Activated CD4-positive, alpha-beta T cell treated with anti-CD3 and anti-CD28 coated beads for 36 hours (primary cell): Measurements from ENCODE around the gene POLE. TPM values are rescaled to one million over a fixed set of nuclear protein-coding genes. Genes with fewer than 3 reads are reported as not detected.
"Not testable (repeated sequence)": the region's sequence is repeated elsewhere in the genome, so short reads cannot be mapped to it uniquely, and the experiment has no call there.

ENCODE experiments used
- ATAC-seq: fragments of 200-7000 bp; cut with Tn5 transposase; one replicate; pipeline ENCODE4 v1.10.0; 2021; ENCODE audit warnings: mild to moderate bottlenecking, moderate library complexity
- CTCF ChIA-PET: fragments of 350-600 bp; sonication (Branson Sonifier 250); formaldehyde crosslinking; loops from one replicate; lab custom pipeline; 2021; ENCODE audit warnings: antibody characterized with exemption; lab: Charles Lee
- POLR2A ChIA-PET: fragments of 350-600 bp; sonication (Branson Sonifier 250); formaldehyde crosslinking; loops from one replicate; lab custom pipeline; 2021; ENCODE audit warnings: antibody characterized with exemption, inconsistent platforms; lab: Charles Lee
- DNase-seq: peaks from one replicate; pipeline ENCODE4 v3.0.0-alpha.2; 2020
- H3K27ac Mint-ChIP-seq: one replicate; pipeline ENCODE4 v1.8.0; 2021; ENCODE audit warnings: mixed read lengths
- H3K27me3 Mint-ChIP-seq: one replicate; pipeline ENCODE4 v1.8.0; 2021; ENCODE audit warnings: mixed read lengths
- H3K36me3 Mint-ChIP-seq: one replicate; pipeline ENCODE4 v1.8.0; 2021; ENCODE audit warnings: low read depth, mixed read lengths
- H3K4me1 Mint-ChIP-seq: one replicate; pipeline ENCODE4 v1.8.0; 2021; ENCODE audit warnings: mixed read lengths
- H3K4me3 Mint-ChIP-seq: one replicate; pipeline ENCODE4 v1.8.0; 2021; ENCODE audit warnings: mild to moderate bottlenecking, moderate library complexity, mixed read lengths
- H3K9me3 Mint-ChIP-seq: one replicate; pipeline ENCODE4 v1.8.0; 2021; ENCODE audit warnings: low read depth, mixed read lengths
- intact Hi-C, 2 experiments: fragments of 100-400 bp; cut with DNase I in 1 of 2; cut with micrococcal nuclease in 1 of 2; formaldehyde crosslinking; loops; one replicate each; pipeline versions ENCODE4 v1.14.2 to v1.15.1; 2022 to 2024; cut with DNase I, micrococcal nuclease
- total RNA-seq, 2 experiments: library from RNA; stranded (reverse); gene quantifications; one replicate each; pipeline ENCODE4 v1.2.3, GENCODE V29; 2021

The POLE gene
- total RNA-seq, 2 experiments from 2014 or later = 121 to 124 TPM

DNA sequence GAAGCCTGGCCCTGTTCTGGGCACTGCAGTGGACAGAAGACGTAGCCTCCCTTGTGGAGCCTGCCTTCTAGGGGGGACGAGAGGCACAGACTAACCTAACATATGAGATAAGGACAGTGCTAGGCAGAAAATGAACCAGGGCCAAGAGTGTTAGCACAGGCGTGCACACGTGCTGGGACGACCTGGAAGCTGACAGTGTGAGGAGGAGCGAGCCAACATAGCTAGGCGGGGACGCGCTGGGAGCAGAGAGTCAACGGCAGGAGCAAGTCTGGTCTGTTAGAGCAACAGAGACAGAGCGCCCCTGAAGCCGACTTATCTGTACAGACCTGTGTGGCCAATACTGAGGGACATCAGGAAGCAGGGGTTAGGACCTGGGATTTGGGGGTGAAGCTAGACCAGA, 8.3 kb upstream of the POLE start:
- CTCF ChIA-PET = interaction anchor here (0.6 to 1.3 kb wide), 3 partner anchors 13 to 266 kb away, joined by 3 read pairs; no protein-coding TSS in a partner anchor
- H3K27me3 Mint-ChIP-seq = no peaks in the 10 kb centered on the region
- no peaks in the 10 kb centered on the region for H3K4me1 Mint-ChIP-seq
- no peak overlapping the region for H3K4me3 Mint-ChIP-seq
- ATAC-seq (no peak), DNase-seq (no peak)
- H3K9me3 Mint-ChIP-seq = no peaks in the 10 kb centered on the region
- H3K27ac Mint-ChIP-seq = no peak overlapping the region
- peaks cover 26% of the 10 kb centered on the region for H3K36me3 Mint-ChIP-seq
- intact Hi-C loops = no loop called here
- POLR2A ChIA-PET = interaction anchor here (0.6 to 0.7 kb wide), 2 partner anchors 18 to 38 kb away, joined by 4 read pairs; no protein-coding TSS in a partner anchor

DNA sequence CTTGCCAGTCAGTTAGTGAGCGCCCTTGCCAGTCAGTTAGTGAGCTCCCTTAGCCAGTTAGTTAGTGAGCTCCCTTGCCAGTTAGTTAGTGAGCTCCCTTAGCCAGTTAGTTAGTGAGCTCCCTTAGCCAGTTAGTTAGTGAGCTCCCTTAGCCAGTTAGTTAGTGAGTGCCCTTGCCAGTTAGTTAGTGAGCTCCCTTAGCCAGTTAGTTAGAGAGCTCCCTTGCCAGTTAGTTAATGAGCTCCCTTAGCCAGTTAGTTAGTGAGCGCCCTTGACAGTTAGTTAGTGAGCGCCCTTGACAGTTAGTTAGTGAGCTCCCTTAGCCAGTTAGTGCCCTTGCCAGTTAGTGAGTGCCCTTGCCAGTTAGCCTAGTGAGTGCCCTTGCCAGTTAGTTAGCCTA, 7.7 kb upstream of the POLE start:
- H3K4me1 Mint-ChIP-seq, H3K27ac Mint-ChIP-seq, H3K4me3 Mint-ChIP-seq, intact Hi-C loops, H3K27me3 Mint-ChIP-seq, DNase-seq, H3K9me3 Mint-ChIP-seq, ATAC-seq: not testable (repeated sequence)
- CTCF ChIA-PET = interaction anchor here (0.8 to 1.3 kb wide), 2 partner anchors 13 to 134 kb away, joined by 3 read pairs; no protein-coding TSS in a partner anchor
- POLR2A ChIA-PET = interaction anchor here (0.7 kb wide), 1 partner anchor 18 kb away, joined by 4 read pairs; no protein-coding TSS in a partner anchor
- peaks cover 22% of the 10 kb centered on the region for H3K36me3 Mint-ChIP-seq

DNA sequence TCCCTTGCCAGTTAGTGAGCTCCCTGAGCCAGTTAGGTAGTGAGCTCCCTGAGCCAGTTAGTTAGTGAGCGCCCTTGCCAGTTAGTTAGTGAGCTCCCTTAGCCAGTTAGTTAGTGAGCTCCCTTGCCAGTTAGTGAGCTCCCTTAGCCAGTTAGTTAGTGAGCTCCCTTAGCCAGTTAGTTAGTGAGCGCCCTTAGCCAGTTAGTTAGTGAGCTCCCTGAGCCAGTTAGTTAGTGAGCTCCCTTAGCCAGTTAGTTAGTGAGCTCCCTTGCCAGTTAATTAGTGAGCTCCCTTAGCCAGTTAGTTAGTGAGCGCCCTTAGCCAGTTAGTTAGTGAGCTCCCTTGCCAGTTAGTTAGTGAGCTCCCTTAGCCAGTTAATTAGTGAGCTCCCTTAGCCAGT, 4.9 kb upstream of the POLE start:
- ChIA-PET CTCF (interaction anchor here (0.8 kb wide), 1 partner anchor 23 kb away, joined by 4 read pairs; no protein-coding TSS in a partner anchor), POLR2A (interaction anchor here (0.6 to 1.1 kb wide), 3 partner anchors 10 to 69 kb away, joined by 3 to 7 read pairs (median 6); no protein-coding TSS in a partner anchor)
- H3K4me1 Mint-ChIP-seq, ATAC-seq, H3K27ac Mint-ChIP-seq, H3K9me3 Mint-ChIP-seq, DNase-seq, H3K27me3 Mint-ChIP-seq, intact Hi-C loops, H3K4me3 Mint-ChIP-seq: not testable (repeated sequence)
- H3K36me3 Mint-ChIP-seq = peaks cover 12% of the 10 kb centered on the region

DNA sequence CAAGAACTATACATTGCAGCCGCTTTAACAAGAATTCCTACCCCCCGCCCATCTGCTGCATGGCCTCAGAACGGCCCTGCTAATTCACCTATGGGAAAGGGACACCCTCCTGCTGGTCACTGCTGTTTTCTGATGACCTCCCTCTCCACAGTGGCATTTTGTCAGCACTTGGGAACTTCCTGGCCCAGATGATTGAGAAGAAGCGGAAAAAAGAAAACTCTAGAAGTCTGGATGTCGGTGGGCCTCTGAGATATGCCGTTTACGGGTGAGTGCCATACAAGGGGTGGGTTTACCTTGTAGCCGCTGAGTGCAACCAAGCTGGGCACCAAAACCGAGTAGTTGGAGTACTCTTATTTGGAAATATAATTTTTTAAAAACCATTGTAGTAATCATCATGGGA, 3.0 kb upstream of the POLE start:
- H3K4me1 Mint-ChIP-seq = peaks cover 16% of the 10 kb centered on the region
- no peak overlapping the region for H3K27ac Mint-ChIP-seq
- no peak for ATAC-seq
- intact Hi-C loops = no loop called here
- POLR2A ChIA-PET = no interaction called here
- no peak overlapping the region for H3K4me3 Mint-ChIP-seq
- CTCF ChIA-PET = no interaction called here
- no peak for DNase-seq
- no peaks in the 10 kb centered on the region for H3K27me3 Mint-ChIP-seq
- H3K9me3 Mint-ChIP-seq = no peaks in the 10 kb centered on the region
- H3K36me3 Mint-ChIP-seq = peaks cover 14% of the 10 kb centered on the region

DNA sequence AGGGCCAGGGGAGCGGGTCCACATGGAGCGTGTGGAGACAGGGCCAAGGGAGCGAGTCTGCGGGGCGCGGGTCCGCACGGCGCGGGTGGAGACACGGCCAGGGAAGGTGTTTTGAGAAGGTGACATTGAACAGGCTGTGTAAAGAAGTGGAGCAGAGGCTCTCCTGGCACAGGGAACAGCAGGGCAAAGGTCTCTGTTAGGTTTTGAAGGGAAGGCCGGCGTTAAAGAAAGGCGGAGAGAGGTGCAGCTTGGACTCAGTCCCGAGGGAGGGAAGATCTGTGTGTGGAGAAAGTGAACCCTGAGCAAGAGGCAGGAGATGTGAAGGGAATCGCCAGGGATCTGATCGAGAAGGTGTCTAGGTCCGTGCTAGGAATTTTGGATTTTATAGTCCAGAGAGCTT, 2.1 kb upstream of the POLE start:
- intact Hi-C loops = loop anchor here in 1 of 2 experiments (5.0 kb wide), 2 partner anchors 197 to 242 kb away; partner anchors contain the start of gene FBRSL1
- DNase-seq (no peak), ATAC-seq (no peak)
- CTCF ChIA-PET = no interaction called here
- Mint-ChIP-seq H3K4me3 (peak overlapping the region; percentile 61), H3K36me3 (peaks cover 15% of the 10 kb centered on the region), H3K27me3 (no peaks in the 10 kb centered on the region), H3K27ac (no peak overlapping the region), H3K9me3 (no peaks in the 10 kb centered on the region), H3K4me1 (peaks cover 19% of the 10 kb centered on the region)
- POLR2A ChIA-PET = no interaction called here

DNA sequence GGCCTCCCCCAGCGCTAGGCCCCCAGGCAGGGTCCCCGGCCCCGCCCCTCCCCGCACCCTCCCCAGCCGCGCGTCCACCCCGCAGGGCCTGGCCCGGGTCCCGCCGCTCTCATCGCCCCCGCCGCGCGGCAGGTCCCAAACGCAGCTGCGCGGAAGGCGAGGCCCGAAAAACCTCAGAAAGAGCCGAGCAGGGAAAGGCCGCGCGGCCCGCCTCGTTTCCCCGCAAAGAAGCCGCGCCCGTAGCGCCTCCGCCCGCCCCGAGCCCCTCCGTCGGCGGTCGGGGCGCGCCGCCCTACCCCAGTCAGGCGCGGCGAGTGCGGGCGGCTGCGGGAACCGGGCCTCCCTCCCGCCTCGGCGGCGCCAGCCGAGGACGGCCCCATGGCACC, 324 bp downstream of the POLE start:
- H3K27ac Mint-ChIP-seq = peak overlapping the region; percentile 55
- CTCF ChIA-PET = no interaction called here
- H3K4me3 Mint-ChIP-seq = peak overlapping the region; percentile 72
- no peaks in the 10 kb centered on the region for H3K27me3 Mint-ChIP-seq
- POLR2A ChIA-PET = no interaction called here
- no peak for DNase-seq
- H3K9me3 Mint-ChIP-seq = no peaks in the 10 kb centered on the region
- ATAC-seq = peak; percentile 8
- H3K36me3 Mint-ChIP-seq = peaks cover 18% of the 10 kb centered on the region
- peaks cover 19% of the 10 kb centered on the region for H3K4me1 Mint-ChIP-seq
- intact Hi-C loops = loop anchor here (1.0 to 5.0 kb wide), 10 partner anchors 23 to 240 kb away; partner anchors contain the start of genes PGAM5 (in 2 of the 2), ANKLE2 (in 1 of the 2), CHFR (in 1 of the 2) and FBRSL1 (in 1 of the 2)

DNA sequence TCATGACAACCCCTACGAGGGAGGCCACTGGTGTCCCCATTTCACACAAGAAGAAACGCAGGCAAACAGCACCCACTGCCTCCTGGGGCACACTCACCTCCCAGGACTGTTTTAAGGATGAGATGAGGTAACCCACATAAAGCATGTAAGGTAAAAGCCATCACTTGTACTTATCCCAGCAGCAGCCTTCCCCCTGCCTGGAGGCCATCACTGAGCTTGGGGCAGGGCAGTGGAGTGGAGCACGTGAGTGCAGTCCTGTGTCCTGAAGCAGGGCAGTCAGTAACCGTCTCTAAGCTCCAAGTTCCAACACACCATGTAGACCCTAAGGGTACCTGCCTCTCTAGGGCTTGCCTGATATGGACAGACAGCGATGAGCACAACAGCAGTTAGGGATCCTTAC, 1.7 kb downstream of the POLE start:
- no peak for DNase-seq
- ChIA-PET CTCF (interaction anchor here (1.1 kb wide), 1 partner anchor 71 kb away, joined by 3 read pairs; no protein-coding TSS in a partner anchor), POLR2A (interaction anchor here (0.6 to 1.1 kb wide), 5 partner anchors 26 to 182 kb away, joined by 3 read pairs; no protein-coding TSS in a partner anchor)
- Mint-ChIP-seq H3K36me3 (peaks cover 19% of the 10 kb centered on the region), H3K4me3 (peak overlapping the region; percentile 72), H3K4me1 (peaks cover 19% of the 10 kb centered on the region), H3K9me3 (no peaks in the 10 kb centered on the region), H3K27me3 (no peaks in the 10 kb centered on the region), H3K27ac (peak overlapping the region; percentile 31)
- intact Hi-C loops = loop anchor here in 1 of 2 experiments (5.0 kb wide), 2 partner anchors 193 to 238 kb away; partner anchors contain the start of gene FBRSL1
- no peak for ATAC-seq

DNA sequence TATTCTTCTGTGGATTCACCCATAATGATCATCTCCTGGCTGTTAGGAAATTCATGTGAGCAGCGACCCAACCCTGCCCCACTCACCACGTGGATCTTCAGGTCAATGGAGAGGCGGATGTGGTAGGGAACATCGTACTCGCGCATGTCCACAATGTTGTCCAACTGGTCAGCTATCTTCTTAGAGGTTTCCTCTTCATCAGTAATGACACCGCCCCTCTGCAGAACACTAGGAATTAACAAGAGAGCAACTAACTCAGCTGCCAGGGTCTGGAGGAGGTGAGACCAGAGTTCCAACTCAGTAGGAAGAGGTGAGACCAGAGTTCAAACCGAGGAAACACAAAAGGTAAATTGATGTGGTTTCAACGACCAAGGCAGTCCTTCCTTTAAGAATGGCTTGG, 9.7 kb downstream of the POLE start:
- Mint-ChIP-seq H3K36me3 (peaks cover 52% of the 10 kb centered on the region), H3K27me3 (no peaks in the 10 kb centered on the region), H3K9me3 (no peaks in the 10 kb centered on the region), H3K4me1 (no peaks in the 10 kb centered on the region), H3K27ac (no peak overlapping the region), H3K4me3 (no peak overlapping the region)
- CTCF ChIA-PET = no interaction called here
- ATAC-seq (no peak), DNase-seq (no peak)
- POLR2A ChIA-PET = no interaction called here
- intact Hi-C loops = no loop called here

DNA sequence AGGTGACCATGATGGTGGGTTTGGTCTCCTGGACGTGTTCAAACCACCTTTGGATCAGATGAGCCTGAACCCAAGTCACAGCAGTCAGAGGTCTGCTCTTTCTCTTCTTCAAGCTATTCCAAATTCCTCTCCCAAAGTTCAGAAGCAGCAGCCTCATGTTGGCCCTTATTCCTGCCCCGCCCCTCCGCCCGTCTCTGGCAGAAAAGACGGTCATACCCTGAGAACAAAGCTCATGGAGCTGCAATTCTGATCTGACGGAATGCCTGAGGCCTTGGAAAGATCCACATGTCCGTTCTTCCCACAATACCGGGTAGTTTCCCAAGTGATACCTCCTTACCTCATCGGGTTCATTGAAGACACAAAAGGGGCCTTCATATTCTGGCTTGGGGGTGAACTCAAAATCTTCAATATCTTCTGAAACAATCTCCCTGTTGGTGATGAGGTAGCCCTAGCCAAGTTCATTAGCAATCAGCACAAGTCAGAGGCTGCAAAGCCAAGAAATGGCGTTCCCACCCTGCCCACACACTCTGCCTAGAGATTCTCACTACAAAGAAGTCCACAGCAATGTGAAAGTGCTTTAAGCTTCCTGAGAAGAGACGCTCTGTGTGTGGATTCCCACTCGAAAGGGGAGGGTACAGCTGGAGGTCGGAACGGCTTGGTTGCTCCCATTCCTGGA, 11.2 kb downstream of the POLE start:
- H3K4me1 Mint-ChIP-seq = no peaks in the 10 kb centered on the region
- H3K4me3 Mint-ChIP-seq = no peak overlapping the region
- H3K27ac Mint-ChIP-seq = no peak overlapping the region
- no peaks in the 10 kb centered on the region for H3K9me3 Mint-ChIP-seq
- POLR2A ChIA-PET = no interaction called here
- CTCF ChIA-PET = interaction anchor here (0.6 kb wide), 1 partner anchor 32 kb away, joined by 3 read pairs; no protein-coding TSS in a partner anchor
- no peak for ATAC-seq
- H3K27me3 Mint-ChIP-seq = no peaks in the 10 kb centered on the region
- H3K36me3 Mint-ChIP-seq = peaks cover 60% of the 10 kb centered on the region
- no peak for DNase-seq
- intact Hi-C loops = no loop called here

DNA sequence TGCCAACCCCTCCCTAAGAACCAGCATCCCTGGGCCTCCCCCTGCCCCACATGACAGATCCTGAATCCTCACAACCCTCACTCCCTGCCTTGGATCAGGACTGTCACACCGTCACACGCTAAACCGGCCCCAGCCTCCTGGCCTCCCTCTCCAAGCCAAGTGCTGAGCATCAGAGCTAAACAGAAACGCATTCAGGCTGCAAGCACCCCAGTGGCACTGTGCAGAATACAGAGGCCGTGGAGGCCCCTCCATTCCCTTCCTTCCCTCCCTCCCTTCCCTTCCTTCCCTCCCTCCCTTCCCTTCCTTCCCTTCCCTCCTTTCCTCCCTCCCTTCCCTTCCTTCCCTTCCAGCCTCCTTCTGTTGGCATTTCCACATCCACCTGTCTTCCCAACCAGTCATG, 12.6 kb downstream of the POLE start:
- CTCF ChIA-PET = no interaction called here
- Mint-ChIP-seq H3K9me3 (no peaks in the 10 kb centered on the region), H3K27me3 (no peaks in the 10 kb centered on the region), H3K36me3 (peaks cover 56% of the 10 kb centered on the region), H3K27ac (no peak overlapping the region), H3K4me3 (no peak overlapping the region), H3K4me1 (no peaks in the 10 kb centered on the region)
- intact Hi-C loops = no loop called here
- ATAC-seq (no peak), DNase-seq (no peak)
- POLR2A ChIA-PET = no interaction called here

DNA sequence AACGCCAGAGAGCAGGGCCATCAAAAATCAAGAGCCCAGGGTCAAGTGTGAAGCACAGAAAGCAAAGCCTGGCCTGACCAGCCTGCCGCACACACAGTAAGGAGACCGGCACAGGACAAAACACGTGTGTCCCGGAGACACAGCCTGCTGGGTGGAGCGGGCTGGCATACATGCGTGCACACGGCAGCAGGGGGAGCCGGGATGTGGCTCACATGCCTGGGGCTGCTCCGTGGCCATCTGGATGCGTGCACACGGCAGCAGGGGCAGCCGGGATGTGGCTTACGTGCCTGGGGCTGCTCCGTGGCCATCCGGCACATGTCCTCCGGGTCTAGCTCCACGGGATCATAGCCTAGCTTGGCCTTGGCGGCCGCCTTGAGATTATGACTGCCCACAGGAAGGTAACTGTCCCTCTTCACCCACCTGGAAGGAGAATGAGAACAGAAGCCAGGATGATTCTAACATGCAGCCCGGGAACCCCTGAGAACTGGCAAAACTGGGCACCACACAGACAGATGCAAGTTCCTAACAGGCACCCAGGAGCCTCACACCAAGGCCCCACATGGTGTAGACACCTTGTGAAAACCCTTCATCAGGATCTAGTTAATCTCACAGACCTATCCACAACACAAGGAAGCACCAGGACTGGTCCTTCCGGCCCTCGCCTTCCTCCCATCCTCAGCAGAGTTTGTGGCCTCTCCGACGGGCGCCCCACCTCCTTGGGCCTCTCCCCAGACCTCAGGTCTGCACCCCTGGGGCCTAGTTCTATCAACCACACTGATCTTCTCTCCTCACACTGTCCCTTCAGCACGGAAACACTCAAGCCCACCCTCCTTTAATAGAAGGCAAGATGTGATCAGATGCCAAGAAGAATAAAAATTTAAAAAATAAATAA, 13.6 kb downstream of the POLE start:
- no peak for ATAC-seq
- H3K9me3 Mint-ChIP-seq = no peaks in the 10 kb centered on the region
- H3K4me1 Mint-ChIP-seq = no peaks in the 10 kb centered on the region
- no peaks in the 10 kb centered on the region for H3K27me3 Mint-ChIP-seq
- intact Hi-C loops = no loop called here
- no peak overlapping the region for H3K4me3 Mint-ChIP-seq
- ChIA-PET POLR2A (no interaction called here), CTCF (no interaction called here)
- peaks cover 55% of the 10 kb centered on the region for H3K36me3 Mint-ChIP-seq
- H3K27ac Mint-ChIP-seq = no peak overlapping the region
- DNase-seq = no peak
